GOT3 (cell line): ENCODE results near the gene KCTD16.

Experiments
- DNase-seq: peaks from one replicate; lab custom pipeline; 2025; ENCODE audit warnings: mixed read lengths; lab: John Stamatoyannopoulos, UW

Gene KCTD16

DNA sequence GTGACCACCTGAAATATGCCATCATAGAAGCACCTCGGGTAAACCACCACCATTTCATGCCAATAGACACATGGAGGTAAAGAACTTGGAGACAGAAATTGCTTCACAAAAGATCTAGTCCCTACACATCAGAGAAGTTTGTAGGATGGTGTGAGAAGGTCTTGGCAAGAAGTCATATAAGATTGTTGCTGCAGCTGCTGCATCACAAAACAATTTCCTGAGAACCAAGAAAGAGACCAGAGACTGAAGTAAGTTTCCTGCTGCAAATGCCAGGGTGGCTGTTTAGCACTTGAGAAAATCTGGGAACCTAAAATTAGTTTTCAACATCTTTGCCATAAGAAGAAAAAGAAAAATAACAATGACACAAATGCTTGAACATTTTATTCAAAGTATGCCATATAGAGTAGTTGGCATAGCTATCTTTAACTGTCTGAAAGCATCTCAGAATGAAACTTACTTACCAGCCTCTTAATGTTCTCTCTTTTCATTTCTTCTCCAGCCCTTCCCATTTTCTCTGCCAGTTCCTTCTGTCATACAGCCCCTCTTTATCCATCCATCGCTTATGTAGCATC lies 114.3 kb downstream of the KCTD16 start:
- no peak for DNase-seq

DNA sequence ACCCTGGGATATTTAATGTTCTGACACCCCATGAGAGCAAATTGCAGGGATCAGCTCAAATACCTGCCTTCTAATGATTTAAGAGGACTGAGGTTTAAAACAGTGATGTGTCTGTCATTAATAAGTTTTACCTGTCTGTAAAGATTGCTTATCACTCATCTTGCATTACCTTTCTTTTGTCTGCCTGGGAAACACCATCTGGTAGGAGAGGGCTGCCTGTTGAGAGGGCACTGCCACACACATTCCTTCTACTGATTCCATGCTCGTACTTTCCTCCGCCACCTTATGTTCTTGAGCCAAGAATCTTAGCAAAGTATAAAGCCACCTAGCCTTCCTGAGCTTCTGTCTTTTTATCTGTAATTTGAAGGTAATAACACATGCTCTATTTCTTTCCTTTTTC lies 118.6 kb downstream of the KCTD16 start:
- DNase-seq: no peak

DNA sequence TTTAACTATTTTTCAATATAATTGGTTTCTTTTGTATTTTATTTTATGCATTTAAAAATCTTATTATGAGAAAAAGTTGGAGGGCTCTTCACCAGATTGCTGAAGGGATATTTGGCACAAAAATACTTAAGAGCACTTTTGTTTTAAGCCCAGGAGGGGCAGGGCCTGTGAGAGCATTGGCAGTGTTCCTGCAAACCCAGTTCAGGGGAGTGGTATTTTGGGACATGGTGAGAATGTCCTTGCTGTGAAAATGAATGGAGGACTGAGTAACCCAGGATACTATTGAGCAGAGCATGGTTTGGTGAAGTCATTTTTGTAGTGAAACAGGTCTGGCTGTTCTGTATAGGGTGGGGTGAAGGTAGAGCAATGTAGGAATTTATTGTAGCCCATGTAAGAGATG lies 121.4 kb downstream of the KCTD16 start:
- DNase-seq: no peak

DNA sequence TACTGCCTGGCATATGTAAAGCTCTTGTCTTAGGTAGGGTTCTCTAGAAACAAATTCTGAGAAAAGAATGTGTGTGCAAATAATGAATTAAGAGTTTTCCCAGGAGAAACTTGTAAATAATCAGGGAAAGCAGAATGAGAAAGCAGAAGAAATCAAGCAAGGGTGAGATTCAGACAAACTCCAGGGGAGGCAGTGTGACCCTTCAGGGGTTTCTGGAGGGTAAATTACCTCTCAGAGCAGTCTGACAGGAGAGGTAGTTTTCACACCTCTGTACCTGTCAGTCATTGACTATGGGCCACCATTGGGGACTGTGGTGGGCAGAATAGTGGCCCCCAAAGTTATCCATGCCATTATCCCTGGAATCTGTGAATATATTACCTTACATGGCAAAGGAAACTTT lies 124.6 kb downstream of the KCTD16 start:
- DNase-seq: no peak

DNA sequence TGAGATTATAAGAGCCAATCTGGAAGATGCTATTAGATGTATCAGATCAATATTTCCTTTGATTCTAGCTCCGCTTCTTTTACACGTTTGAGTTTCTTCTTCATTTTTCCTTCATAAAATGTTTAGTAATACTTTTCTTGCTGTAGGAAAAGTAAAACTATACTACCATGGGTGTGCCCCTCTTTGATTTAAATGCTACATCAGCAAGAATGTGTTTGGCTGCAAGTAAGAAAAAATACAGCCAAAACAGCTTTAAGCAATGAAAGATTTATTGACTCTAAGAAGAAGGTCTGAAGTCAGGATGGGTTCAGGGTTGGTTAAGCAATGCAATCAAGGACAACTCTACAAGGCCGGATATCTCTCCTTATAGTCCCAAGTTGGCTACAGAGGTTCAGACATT lies 126.4 kb downstream of the KCTD16 start:
- DNase-seq: no peak

DNA sequence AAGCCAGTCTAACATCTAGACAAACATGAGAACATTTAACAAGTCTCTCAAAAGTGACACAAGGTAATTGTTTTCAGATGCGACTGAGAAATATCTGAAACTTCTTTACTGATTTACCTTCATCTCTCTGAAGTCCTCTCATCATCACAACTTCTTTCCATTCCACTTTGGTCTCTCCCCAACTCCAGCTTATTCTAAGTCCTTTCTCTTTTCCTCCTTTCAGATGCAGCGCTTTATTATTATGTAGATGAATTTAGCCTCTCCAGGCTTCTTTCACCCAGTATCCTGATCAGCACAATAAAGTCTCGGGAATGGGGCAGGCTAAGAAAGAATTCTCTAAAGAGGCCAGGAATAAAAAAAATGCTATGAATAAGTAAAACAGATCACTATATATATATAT lies 128.0 kb downstream of the KCTD16 start:
- no peak for DNase-seq

DNA sequence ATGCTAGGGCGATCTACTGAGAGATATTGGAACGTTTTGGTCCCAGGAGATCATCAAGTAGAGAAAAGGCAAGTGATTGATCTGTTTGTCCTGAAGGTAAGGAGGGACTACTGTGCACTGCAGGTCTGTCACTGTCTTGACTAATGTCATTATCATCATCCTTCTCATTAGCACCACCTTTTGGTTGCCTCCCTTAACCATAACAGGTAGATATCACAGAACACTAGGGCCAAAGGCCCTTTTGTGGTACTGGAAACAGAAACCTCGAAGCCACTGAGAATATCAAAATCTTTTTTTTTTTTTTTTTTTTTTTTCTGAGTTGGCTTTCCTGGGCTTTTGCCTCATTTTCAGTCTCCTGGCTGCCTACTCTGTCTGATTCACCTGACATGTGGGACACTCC lies 134.0 kb downstream of the KCTD16 start:
- no peak for DNase-seq

DNA sequence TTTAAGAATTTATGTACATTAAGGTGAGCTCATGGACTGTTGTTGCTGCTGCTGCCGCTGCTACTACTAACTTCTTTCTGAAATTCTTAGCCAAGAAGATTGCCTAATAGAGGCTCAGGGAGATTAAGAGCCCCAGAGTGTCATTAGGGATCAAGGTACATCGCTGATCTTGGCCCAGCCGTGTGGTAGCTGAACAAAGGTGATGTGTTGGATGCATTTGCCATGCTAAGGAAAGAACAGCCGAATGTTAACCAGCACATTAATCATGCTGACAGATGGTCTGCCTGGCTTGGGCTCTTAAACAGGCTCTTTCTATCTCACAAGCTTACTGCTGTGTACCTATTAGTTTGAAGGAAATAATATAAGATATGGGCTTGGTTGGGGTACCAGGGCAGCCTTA lies 137.1 kb downstream of the KCTD16 start:
- DNase-seq: no peak

DNA sequence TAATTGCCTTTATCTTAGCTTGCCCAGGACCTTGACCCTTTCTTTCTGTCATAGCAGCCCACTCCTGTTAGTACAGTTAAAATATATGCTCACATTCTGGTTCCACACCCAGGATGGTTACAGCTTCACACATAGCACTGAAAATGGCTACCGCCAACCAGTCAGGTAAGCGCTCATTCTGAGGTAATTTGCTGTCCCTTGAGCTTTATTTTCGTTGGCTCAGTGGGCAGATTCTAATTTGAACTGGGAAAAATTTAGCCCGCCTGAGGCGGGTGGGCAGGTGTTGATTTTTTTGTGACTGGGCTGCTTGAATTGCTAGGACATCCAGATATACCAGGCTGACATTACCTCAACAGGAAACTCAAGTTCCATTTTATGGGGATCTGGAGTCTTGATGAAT lies 137.5 kb downstream of the KCTD16 start:
- DNase-seq: no peak

DNA sequence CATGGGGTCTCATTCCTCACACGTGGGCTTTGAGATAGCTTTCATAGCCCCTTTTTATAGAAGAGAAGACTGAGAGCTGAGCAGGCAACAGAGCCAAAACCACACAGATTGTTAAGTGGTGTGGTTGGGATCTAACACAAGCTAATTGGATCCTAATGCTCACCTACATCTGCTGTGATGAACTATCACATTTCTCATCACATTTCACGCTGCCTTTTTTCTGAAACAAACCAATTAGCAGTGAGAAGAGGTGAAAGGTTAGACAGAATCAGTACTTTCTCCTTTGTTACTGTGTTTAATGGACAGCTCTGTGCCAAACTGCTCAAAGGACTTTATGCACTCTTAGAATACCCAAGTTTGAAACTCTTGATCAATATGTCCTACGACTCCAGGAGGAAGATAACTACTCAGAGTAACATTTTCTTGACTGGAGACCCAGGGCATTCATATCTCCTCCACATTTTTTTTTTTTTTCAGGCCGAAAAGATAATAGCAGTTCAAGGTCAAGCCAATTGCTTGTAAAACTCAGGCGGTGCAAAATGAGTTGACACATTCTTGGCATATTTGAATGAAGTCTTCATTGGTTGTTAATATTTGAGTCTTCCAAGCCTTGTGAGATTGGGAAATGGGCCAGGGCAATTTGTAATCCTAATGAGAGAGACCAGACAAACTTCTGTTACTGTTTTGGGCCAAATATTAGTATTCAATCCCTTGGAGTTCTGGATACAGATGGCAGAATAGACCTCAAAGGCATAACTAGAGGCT lies 138.4 kb downstream of the KCTD16 start:
- DNase-seq: no peak

DNA sequence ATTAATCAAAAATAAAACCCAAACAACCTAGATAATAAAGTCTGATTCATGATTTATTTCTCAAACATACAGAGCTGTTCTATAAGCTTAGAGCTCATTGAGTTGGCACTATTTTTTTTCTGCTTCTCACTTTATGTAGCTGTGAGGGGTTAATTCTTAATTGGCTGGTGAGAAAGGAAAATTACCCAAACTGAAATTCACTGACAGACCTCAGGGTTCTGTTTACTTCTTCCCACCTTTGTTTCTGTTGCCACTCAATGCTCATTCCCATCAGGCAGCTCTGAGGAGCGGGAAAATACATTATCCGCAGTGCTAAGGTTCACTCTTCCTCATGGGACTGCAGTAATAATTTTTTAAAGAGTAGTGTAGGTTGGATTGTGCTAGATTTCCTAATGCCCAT lies 139.9 kb downstream of the KCTD16 start:
- DNase-seq: no peak

DNA sequence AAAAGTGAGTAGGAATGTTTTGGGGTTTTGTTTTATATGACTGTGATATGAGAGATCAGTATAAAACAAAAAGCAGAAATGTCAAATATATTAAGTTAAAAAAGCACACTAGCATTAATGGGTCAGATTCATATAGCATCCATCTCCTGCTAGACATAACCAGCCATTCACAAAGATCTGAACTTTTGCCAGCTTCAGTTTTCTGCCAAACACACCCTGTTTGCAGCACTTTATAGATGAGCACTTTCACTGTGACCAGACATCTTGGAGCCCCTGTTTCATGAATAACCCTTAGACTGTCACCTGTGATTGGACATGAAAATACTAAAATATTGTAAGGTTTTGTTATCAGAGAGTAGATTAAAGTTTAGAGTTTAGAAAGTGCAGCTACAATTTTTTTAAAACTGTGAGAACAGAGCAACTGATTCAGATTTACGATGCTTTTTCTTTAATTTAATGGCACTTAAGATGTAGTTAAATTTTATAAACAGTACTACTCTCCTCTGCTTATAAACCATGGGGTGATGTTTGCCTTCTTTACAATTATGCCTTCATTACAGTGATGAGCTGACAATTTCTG lies 142.6 kb downstream of the KCTD16 start:
- DNase-seq: no peak

DNA sequence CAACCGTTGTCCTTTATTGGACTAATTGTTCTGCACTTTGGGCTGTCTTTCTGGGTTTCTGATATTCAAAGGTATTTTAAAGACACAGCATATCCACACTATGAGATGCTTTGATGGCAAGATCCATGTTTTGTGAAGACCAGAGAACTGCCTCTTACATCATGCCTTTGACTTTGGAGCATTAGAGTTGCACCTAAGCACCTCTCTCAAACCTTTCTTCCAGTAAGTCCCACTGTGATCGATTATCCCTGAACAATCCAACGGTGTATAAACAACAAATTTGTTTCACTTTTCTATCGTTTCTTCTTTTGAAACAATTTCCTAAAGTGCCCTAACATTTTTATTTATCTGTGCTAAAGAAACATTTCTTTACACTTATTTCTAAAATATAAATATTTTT lies 144.4 kb downstream of the KCTD16 start:
- DNase-seq: no peak

DNA sequence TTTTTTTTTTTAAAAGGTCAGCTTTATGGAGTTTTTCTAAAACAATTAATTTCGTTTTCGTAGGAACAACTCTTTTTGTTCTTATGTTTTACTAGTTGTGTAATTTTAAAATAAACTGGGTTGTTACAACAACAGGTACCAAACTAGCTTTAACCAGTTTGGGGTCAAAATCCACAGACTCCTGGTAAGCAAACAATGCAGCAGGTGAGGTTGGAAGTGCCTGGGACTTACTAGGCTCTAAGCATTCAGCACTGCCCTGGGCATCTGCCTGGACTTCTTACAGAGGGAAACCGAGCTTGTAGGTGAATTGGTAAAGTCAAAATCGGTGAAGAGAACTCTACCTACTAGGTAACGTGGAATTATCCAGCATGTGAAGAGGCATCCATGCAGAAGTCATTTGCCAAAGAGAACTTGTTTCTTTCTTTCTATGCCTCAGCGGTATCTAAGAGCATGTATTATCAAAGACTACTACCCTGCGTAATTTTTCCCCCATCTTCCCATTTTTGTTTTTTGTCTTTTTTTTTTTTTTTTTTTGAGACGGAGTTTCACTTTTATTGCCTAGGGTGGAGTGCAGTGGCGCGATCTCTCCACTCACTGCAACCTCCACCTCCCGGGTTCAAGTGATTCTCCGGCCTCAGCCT lies 145.4 kb downstream of the KCTD16 start:
- no peak for DNase-seq

DNA sequence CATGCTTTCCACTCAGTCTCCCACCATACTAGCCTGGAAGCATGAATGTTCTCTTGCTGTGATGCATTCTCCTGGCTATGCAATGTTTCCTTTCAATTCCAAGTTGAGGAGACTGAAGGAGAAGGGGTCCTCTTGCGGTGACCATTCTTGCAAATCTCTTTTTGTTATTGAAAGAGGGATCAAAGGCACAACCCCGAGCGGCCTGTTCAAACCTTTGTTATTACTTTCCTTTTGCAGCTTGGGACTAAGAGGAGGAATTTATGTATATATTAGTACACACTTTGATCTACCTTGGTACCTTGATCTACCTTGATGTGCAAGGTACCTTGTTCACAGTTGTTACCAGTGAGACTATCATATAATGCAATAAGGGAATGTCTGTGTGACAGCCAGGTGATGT lies 147.3 kb downstream of the KCTD16 start:
- DNase-seq: no peak

DNA sequence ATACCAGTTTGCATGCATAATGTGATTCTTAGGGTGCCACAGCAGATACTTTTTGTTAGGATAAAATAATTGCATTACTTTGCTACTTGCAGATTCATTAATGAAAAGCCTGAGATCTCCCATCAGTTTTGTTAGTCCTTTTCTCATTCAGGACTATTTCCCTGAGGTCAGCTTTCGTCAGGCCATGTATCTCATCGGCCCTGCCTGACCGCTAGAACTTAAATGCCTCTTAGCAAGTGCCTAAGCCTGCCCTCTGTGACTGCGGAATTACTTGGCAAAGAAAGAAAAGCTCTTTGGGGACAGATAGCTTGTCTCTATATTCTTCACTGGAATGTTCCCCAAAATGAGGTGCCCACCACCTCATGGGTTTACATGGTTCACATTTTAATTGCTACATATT lies 147.8 kb downstream of the KCTD16 start:
- DNase-seq: no peak

DNA sequence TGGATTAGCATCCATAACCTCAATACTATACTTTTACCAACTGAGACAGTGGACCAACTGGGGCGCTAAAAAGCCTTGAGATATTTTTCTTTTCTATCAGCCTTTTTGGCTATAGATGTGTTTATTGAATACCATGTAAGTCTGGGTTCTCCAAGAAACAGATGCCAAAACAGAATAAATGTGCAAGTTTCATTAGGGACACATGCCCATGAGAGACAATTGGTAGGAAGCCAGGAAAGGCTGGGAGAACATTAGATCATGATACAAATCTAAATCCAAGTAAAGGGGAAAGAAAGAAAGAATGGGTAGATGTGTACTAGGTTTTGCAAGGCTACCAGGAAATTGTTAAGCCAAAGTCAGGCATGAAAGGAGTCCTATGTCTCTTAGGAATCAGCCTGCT lies 152.5 kb downstream of the KCTD16 start:
- DNase-seq: no peak

DNA sequence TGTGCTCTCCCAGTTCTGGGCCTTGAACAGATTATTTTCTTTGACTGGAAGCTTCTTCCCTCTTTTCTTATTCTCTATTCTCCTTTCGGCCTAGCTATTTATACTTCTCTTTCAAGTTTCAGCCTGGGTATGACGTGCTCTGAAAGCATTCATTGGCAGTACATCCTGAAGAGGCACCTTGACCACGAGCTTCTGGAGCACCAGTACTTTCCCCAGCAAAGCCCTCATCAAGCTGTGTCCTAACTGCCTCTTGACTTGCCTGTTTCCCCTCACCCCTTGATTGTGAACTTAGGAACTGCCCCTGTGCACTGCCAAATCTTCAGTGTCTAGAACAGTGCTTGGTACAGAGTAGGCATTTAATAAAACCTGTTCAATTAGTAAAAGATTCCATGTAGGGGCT lies 154.9 kb downstream of the KCTD16 start:
- no peak for DNase-seq

DNA sequence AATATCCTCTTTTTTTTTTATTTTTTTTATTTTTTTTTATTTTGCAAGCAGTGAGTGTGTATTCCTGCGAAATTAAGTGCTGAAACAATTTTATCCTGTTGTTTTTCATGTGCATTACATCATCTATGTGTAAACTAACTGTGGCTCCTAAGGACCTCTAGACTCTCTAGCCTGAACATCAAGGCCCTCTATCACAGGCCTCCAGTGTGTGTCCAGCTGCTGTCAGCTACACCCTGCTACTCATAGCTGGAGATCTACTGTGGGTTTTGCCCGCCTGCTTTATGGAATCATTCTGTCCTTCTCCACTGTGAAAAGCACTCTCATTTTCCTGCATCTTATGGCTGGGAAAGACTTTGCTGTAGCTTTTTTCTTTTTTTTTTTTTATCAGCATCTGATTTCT lies 157.8 kb downstream of the KCTD16 start:
- DNase-seq: no peak

DNA sequence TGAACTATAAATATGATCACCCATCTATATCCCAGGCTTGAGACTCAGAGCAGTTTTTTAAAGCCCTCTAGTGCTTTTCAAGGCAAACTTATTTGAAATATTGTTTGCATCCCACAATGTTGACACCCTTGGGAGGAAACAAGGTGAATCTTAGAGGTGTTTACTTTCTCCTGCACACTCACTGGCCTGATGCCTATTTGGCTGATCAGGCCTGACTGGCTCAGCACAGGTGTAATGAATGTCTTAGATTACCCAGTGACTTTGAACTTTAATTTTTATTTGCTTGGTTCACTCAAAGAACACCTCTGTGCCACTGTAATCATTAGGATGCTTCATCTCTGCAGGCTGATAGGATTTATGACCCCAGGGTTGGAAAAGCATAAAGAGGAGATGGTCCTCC lies 158.3 kb downstream of the KCTD16 start:
- no peak for DNase-seq

DNA sequence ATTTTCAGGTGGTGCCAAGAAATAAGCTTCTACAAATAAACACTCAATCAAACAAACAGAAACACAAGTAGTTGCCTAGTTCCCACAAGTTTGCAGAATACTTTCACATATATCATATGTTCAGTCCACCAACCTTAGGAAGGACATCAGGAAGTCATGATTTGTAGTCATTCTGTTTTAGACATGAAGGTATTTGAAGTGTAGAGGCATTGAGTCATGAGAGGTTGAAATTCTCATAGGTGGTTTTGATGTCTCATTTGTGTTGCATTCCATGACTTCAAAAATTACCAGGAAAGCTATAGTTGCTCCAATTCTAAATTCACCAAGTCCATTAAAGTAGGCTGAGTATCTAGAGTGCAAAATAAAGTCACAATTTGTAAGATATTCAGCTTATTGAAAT lies 159.0 kb downstream of the KCTD16 start:
- DNase-seq: no peak

DNA sequence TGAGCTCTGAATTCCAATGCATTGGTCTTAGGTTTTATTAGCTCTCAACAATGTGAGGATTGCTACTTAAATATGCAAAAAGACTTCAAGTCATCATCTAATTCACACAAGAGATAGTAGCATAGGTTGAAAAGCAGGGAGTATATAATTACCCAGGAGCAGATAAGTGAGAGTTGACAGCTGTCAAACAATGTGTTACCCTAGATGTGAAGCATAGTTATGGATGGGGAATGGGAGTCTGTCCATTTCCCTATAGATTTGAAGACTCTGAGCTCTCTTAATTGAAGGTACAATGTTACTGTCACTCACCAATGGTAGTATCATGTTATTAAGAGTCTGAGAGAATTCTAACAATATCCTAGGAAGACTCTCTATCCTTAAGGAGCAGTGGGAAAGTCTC lies 160.7 kb downstream of the KCTD16 start:
- DNase-seq: no peak

DNA sequence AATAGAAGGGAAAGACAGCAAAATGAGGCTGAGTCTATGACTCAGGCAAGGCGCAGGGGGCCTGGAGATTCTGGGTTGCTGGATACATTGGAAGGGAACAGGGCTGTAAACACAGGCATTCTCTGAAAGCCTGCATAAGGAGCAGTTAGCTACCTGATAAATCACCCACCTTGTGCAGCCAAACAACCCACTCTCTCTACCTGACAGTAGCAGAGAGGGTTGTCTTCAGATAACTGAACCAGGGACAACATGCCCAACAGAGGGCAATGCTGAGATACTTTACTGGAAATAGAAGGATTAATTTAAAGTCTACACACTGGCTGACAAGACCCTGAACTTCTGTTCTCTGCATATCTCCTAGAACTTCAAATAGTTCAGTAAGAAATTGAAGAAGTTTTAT lies 161.6 kb downstream of the KCTD16 start:
- no peak for DNase-seq
